ENCODE results near the gene TEDC1.

- TF ChIP-seq, protein P1, sequence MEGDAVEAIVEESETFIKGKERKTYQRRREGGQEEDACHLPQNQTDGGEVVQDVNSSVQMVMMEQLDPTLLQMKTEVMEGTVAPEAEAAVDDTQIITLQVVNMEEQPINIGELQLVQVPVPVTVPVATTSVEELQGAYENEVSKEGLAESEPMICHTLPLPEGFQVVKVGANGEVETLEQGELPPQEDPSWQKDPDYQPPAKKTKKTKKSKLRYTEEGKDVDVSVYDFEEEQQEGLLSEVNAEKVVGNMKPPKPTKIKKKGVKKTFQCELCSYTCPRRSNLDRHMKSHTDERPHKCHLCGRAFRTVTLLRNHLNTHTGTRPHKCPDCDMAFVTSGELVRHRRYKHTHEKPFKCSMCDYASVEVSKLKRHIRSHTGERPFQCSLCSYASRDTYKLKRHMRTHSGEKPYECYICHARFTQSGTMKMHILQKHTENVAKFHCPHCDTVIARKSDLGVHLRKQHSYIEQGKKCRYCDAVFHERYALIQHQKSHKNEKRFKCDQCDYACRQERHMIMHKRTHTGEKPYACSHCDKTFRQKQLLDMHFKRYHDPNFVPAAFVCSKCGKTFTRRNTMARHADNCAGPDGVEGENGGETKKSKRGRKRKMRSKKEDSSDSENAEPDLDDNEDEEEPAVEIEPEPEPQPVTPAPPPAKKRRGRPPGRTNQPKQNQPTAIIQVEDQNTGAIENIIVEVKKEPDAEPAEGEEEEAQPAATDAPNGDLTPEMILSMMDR (IDR thresholded peaks at IDR 0.05) = no peak
- TF ChIP-seq POLR2A (IDR thresholded peaks at IDR 0.05) = no peak
Observed at GRCh38 chr14:105465209-105466031, 25.6 kb upstream of the TEDC1 start.
